Measurements from ENCODE around the gene SLC45A3. TPM values are rescaled to one million over a fixed set of nuclear protein-coding genes. Genes with fewer than 3 reads are reported as not detected.

SLC45A3 gene
- total and polyA plus RNA-seq, 5 donors from 2014 or later, result 0.74 TPM; not detected in 4

DNA sequence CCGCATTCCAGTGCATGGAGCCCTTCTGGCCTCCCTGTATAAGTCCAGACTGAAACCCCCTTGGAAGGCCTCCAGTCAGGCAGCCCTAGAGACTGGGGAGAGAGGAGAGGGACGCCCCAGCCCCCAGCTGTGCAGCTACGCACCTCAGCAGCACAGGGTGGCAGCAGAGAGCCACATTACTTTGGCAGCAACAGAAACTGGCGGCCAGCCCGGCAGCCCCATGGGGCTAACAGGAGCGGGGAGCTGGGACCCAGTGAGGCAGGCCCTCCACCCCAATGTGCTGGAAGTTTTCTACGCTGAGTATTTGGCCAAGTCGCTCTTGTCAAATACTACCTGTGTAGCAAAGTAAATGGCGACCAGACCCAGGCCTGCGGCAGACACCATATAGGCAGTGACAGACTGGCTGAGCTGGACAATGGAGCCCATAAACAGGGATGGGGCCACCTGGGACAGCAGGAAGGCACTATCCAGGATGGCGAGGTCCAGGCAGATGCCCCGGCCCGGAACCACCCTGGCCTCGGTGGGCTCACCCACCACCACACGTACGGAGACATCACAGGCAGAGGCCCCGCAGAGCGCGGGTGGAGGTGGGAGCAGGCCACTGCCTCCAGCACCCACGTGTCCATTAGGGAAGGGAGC, 21.2 kb downstream of the SLC45A3 start:
- peak overlapping the region in 1 of 3 donors; percentile 91 for H3K27ac Mint-ChIP-seq

DNA sequence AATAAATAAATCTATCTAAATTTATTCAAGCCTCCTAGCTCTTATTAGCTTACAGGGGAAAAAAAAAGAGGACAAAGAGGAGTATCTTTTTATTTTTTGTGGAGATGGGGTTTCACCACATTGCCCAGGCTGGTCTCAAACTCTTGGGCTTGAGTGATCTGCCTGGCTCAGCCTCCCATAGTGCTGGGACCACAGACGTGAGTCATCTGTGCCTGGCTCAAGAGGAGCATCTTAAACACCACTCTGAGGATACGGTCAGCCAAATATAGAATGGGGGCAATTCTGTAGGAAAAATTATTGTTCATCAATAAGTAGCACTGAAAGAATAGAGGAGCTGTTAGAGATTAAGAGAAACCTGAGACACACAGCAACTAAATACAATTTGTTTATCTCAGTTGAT, 24.1 kb downstream of the SLC45A3 start:
- Histone ChIP-seq H3K27ac (ENCODE audit: insufficient read depth, low read length, poor library complexity, severe bottlenecking) (no peak overlapping the region), H3K4me3 (ENCODE audit: low read depth, low read length) (no peak overlapping the region), H3K27me3 (ENCODE audit: control insufficient read depth, insufficient read depth, low read length) (no peaks in the 10 kb centered on the region), H3K36me3 (ENCODE audit: control insufficient read depth, insufficient read depth, low read length) (no peaks in the 10 kb centered on the region), H3K4me1 (ENCODE audit: control insufficient read depth, insufficient read depth, low read length, poor library complexity, severe bottlenecking) (peaks cover 3% of the 10 kb centered on the region), H3K9me3 (ENCODE audit: control insufficient read depth in 2 of 2, low read length in 2 of 2) (no peaks in the 10 kb centered on the region)
- Mint-ChIP-seq H3K27me3 (peaks cover 28% of the 10 kb centered on the region), H3K4me3 (no peak overlapping the region), H3K36me3 (no peaks in the 10 kb centered on the region), H3K4me1 (peaks cover 0 to 10% (median 3%) of the 10 kb centered on the region in 4 donors), H3K27ac (no peak overlapping the region), H3K9me3 (peaks cover 0 to 2% (median 0%) of the 10 kb centered on the region in 7 donors)
- ATAC-seq (ENCODE audit: low read depth in 2 of 2) (no peak), DNase-seq (no peak)

More for the DNA sequence above, 21.2 kb downstream of the SLC45A3 start:
- H3K27me3 Mint-ChIP-seq, result peaks cover 26% of the 10 kb centered on the region
- Histone ChIP-seq H3K27me3 (ENCODE audit: control insufficient read depth, insufficient read depth, low read length) (no peaks in the 10 kb centered on the region), H3K4me3 (ENCODE audit: low read depth, low read length) (no peak overlapping the region), H3K9me3 (ENCODE audit: control insufficient read depth in 2 of 2, low read length in 2 of 2) (no peaks in the 10 kb centered on the region), H3K27ac (ENCODE audit: insufficient read depth, low read length, poor library complexity, severe bottlenecking) (no peak overlapping the region), H3K36me3 (ENCODE audit: control insufficient read depth, insufficient read depth, low read length) (no peaks in the 10 kb centered on the region), H3K4me1 (ENCODE audit: control insufficient read depth, insufficient read depth, low read length, poor library complexity, severe bottlenecking) (peaks cover 3% of the 10 kb centered on the region)
- no peak overlapping the region for H3K4me3 Mint-ChIP-seq
- H3K9me3 Mint-ChIP-seq, result peaks cover 0 to 2% (median 0%) of the 10 kb centered on the region in 7 donors
- ATAC-seq (ENCODE audit: low read depth in 2 of 2) (peak; percentile 83 to 85), DNase-seq (peak; percentile 43 to 70 (median 67))
- no peaks in the 10 kb centered on the region for H3K36me3 Mint-ChIP-seq
- peaks cover 0 to 10% (median 3%) of the 10 kb centered on the region in 4 donors for H3K4me1 Mint-ChIP-seq

DNA sequence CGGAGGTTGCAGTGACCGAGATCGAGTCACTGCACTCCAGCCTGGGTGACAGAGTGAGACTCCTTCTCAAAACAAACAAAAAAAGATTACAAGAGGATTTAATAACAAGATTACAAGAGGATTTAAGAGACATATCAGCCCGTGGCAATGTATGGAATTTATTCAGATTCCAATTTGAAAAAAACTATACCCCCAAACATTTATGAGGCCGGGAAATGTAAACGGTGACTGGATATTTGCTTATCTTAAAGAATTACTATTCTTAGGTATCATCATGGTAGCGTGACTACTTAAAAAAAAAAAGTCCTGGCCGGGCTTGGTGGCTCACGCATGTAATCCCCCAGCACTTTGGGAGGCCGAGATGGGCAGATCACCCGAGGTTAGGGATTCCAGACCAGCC, 27.3 kb downstream of the SLC45A3 start:
- Histone ChIP-seq H3K9me3 (ENCODE audit: control insufficient read depth in 2 of 2, low read length in 2 of 2) (no peaks in the 10 kb centered on the region), H3K27ac (ENCODE audit: insufficient read depth, low read length, poor library complexity, severe bottlenecking) (no peak overlapping the region), H3K36me3 (ENCODE audit: control insufficient read depth, insufficient read depth, low read length) (no peaks in the 10 kb centered on the region), H3K27me3 (ENCODE audit: control insufficient read depth, insufficient read depth, low read length) (no peaks in the 10 kb centered on the region), H3K4me1 (ENCODE audit: control insufficient read depth, insufficient read depth, low read length, poor library complexity, severe bottlenecking) (no peaks in the 10 kb centered on the region), H3K4me3 (ENCODE audit: low read depth, low read length) (no peak overlapping the region)
- no peak for DNase-seq
- H3K9me3 Mint-ChIP-seq, result peaks cover 0 to 2% (median 0%) of the 10 kb centered on the region in 7 donors
- H3K4me3 Mint-ChIP-seq, result no peak overlapping the region
- H3K4me1 Mint-ChIP-seq, result peaks cover 0 to 10% (median 2%) of the 10 kb centered on the region in 4 donors
- no peak for ATAC-seq (ENCODE audit: low read depth in 2 of 2)
- peaks cover 28% of the 10 kb centered on the region for H3K27me3 Mint-ChIP-seq
- no peaks in the 10 kb centered on the region for H3K36me3 Mint-ChIP-seq
- H3K27ac Mint-ChIP-seq, result no peak overlapping the region

DNA sequence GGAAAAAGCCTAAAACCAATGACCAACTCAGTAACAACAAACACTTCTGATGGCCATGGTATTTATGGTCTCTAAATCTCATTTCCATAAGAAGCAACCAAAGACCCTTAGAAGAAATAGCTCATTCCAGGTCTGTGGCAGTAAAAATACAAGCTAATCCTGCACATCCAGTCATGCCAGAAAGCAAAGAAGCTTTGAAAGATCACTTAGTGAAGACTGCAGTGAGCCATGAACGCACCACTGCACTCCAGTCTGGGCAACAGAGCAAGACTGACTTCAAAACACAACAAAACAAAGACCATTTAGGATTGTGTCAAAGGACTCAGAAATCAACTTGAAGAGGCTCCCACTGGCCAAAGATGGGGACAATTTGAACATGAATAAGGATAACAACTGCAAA, 30.1 kb downstream of the SLC45A3 start:
- H3K27me3 Mint-ChIP-seq, result peaks cover 20% of the 10 kb centered on the region
- Histone ChIP-seq H3K4me1 (ENCODE audit: control insufficient read depth, insufficient read depth, low read length, poor library complexity, severe bottlenecking) (no peaks in the 10 kb centered on the region), H3K9me3 (ENCODE audit: control insufficient read depth in 2 of 2, low read length in 2 of 2) (no peaks in the 10 kb centered on the region), H3K27ac (ENCODE audit: insufficient read depth, low read length, poor library complexity, severe bottlenecking) (no peak overlapping the region), H3K36me3 (ENCODE audit: control insufficient read depth, insufficient read depth, low read length) (no peaks in the 10 kb centered on the region), H3K4me3 (ENCODE audit: low read depth, low read length) (no peak overlapping the region), H3K27me3 (ENCODE audit: control insufficient read depth, insufficient read depth, low read length) (no peaks in the 10 kb centered on the region)
- no peak overlapping the region for H3K27ac Mint-ChIP-seq
- no peaks in the 10 kb centered on the region for H3K4me1 Mint-ChIP-seq
- no peak overlapping the region for H3K4me3 Mint-ChIP-seq
- DNase-seq (no peak), ATAC-seq (ENCODE audit: low read depth in 2 of 2) (no peak)
- H3K36me3 Mint-ChIP-seq, result no peaks in the 10 kb centered on the region
- H3K9me3 Mint-ChIP-seq, result no peaks in the 10 kb centered on the region

DNA sequence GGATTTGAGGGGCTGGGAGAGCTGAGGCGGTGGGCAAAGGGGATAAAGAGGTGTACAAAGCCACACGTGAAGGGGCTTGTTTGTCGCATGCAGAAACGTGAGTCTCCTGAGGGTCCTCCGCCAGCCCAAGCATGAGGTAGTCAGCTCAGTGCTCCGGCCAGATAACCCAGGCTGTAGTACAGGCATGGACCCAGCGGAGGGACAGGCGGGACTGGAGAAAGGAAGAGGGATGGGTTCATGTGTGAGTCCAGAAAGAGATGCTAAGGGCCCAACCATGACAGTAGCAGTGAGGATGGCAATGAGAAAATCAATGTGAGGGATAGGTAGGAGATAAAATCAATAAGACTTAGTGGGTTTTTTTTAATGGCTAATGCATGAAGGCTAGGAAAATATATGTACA, 34.8 kb downstream of the SLC45A3 start:
- ATAC-seq (ENCODE audit: low read depth in 2 of 2), result no peak

DNA sequence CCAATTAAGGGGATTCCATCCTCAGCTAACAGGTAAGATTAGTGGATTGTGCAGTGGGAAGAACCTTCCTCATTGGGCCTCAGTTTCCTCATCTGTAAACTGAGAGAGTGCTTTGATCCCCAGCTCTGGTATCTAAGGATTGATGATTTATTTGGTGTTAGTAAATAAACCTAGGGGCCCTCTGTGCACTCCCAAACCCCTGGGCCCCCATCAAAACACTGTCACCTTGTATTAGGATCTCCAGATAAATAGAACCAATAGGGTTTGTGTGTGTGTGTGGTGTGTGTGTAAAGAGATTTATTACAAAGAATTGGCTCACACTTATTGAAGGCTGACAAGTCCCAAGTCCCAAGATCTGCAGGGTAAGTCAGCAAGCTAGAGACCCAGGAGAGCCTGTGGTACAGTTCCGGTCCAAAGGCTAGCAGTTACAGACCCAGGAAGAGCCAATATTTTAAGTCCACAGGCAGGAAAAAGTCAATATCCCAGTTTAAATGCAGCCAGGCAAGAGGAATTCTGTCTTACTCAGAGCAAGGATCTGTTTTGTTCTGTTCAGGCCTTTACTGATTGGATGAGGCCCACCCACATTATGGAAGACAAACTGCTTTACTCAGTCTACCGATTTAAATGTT, 37.5 kb downstream of the SLC45A3 start:
- Histone ChIP-seq H3K4me3 (ENCODE audit: low read depth, low read length) (no peak overlapping the region), H3K36me3 (ENCODE audit: control insufficient read depth, insufficient read depth, low read length) (no peaks in the 10 kb centered on the region), H3K4me1 (ENCODE audit: control insufficient read depth, insufficient read depth, low read length, poor library complexity, severe bottlenecking) (no peaks in the 10 kb centered on the region), H3K9me3 (ENCODE audit: control insufficient read depth in 2 of 2, low read length in 2 of 2) (no peaks in the 10 kb centered on the region), H3K27me3 (ENCODE audit: control insufficient read depth, insufficient read depth, low read length) (peaks cover 14% of the 10 kb centered on the region), H3K27ac (ENCODE audit: insufficient read depth, low read length, poor library complexity, severe bottlenecking) (no peak overlapping the region)
- H3K9me3 Mint-ChIP-seq, result peaks cover 0 to 2% (median 0%) of the 10 kb centered on the region in 7 donors
- ATAC-seq (ENCODE audit: low read depth in 2 of 2) (no peak), DNase-seq (no peak)
- no peak overlapping the region for H3K4me3 Mint-ChIP-seq
- H3K4me1 Mint-ChIP-seq, result no peaks in the 10 kb centered on the region
- peaks cover 29% of the 10 kb centered on the region for H3K27me3 Mint-ChIP-seq
- H3K36me3 Mint-ChIP-seq, result no peaks in the 10 kb centered on the region
- peak overlapping the region in 1 of 3 donors; percentile 48 for H3K27ac Mint-ChIP-seq

More for the DNA sequence above, 34.8 kb downstream of the SLC45A3 start:
- H3K36me3 ChIP-seq (ENCODE audit: control insufficient read depth, insufficient read depth, low read length), result no peaks in the 10 kb centered on the region
- Mint-ChIP-seq H3K27me3 (peaks cover 11% of the 10 kb centered on the region), H3K9me3 (peaks cover 0 to 2% (median 0%) of the 10 kb centered on the region in 7 donors), H3K4me1 (no peaks in the 10 kb centered on the region), H3K4me3 (no peak overlapping the region), H3K36me3 (no peaks in the 10 kb centered on the region), H3K27ac (no peak overlapping the region)
- DNase-seq, result no peak
- H3K27ac ChIP-seq (ENCODE audit: insufficient read depth, low read length, poor library complexity, severe bottlenecking), result no peak overlapping the region
- H3K27me3 ChIP-seq (ENCODE audit: control insufficient read depth, insufficient read depth, low read length), result no peaks in the 10 kb centered on the region
- no peaks in the 10 kb centered on the region for H3K4me1 ChIP-seq (ENCODE audit: control insufficient read depth, insufficient read depth, low read length, poor library complexity, severe bottlenecking)
- H3K9me3 ChIP-seq (ENCODE audit: control insufficient read depth in 2 of 2, low read length in 2 of 2), result no peaks in the 10 kb centered on the region
- no peak overlapping the region for H3K4me3 ChIP-seq (ENCODE audit: low read depth, low read length)

DNA sequence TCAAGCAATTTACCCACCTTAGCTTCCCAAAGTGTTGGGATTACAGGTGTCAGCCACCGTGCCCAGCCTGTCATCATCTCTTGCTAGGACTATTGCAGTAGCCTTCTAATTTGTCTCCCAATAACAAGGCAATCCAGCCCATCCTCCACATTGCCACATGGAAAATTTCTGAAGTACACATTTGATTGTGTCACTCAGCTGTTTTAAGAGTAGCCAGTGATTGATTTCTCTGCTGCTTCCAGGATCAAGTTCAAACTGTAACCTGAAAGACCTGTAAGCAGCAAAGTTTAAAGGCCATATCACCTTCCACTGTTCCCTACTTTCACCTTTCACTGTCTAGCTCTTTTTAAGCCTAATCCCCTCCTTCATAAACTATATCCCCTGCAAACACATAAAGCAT, 40.7 kb downstream of the SLC45A3 start:
- no peak for ATAC-seq (ENCODE audit: low read depth in 2 of 2)

More for the DNA sequence above, 40.7 kb downstream of the SLC45A3 start:
- Mint-ChIP-seq H3K4me3 (no peak overlapping the region), H3K27ac (no peak overlapping the region), H3K36me3 (no peaks in the 10 kb centered on the region), H3K27me3 (peaks cover 38% of the 10 kb centered on the region), H3K9me3 (peaks cover 0 to 2% (median 0%) of the 10 kb centered on the region in 7 donors), H3K4me1 (no peaks in the 10 kb centered on the region)
- H3K36me3 ChIP-seq (ENCODE audit: control insufficient read depth, insufficient read depth, low read length), result no peaks in the 10 kb centered on the region
- H3K4me3 ChIP-seq (ENCODE audit: low read depth, low read length), result no peak overlapping the region
- peaks cover 19% of the 10 kb centered on the region for H3K27me3 ChIP-seq (ENCODE audit: control insufficient read depth, insufficient read depth, low read length)
- no peak for DNase-seq
- no peaks in the 10 kb centered on the region for H3K4me1 ChIP-seq (ENCODE audit: control insufficient read depth, insufficient read depth, low read length, poor library complexity, severe bottlenecking)
- H3K9me3 ChIP-seq (ENCODE audit: control insufficient read depth in 2 of 2, low read length in 2 of 2), result no peaks in the 10 kb centered on the region
- H3K27ac ChIP-seq (ENCODE audit: insufficient read depth, low read length, poor library complexity, severe bottlenecking), result no peak overlapping the region

Data from CD4-positive, CD25-positive, alpha-beta regulatory T cell (primary cell).